DMS 273 treated with DMSO at 0.1 percent for 48 hours (cell line): Measurements from ENCODE around the gene PPP1R9B.

Experiments used
- DNase-seq: peaks from one replicate; lab custom pipeline; 2025; lab: John Stamatoyannopoulos, UW

The PPP1R9B gene

GRCh38 chr17:50122945-50123344 lies 27.5 kb downstream of the PPP1R9B start:
- no peak for DNase-seq

GRCh38 chr17:50120475-50121253 lies 29.8 kb downstream of the PPP1R9B start:
- DNase-seq, result no peak

GRCh38 chr17:50118828-50119218 lies 31.7 kb downstream of the PPP1R9B start:
- no peak for DNase-seq

GRCh38 chr17:50118076-50118827 lies 32.2 kb downstream of the PPP1R9B start:
- no peak for DNase-seq

- no peak for DNase-seq
Measured at GRCh38 chr17:50117202-50118051, 33.0 kb downstream of the PPP1R9B start.

- DNase-seq, result no peak
Measured at GRCh38 chr17:50115756-50116155, 34.7 kb downstream of the PPP1R9B start.

GRCh38 chr17:50114849-50115357 lies 35.6 kb downstream of the PPP1R9B start:
- DNase-seq, result peak; percentile 52

GRCh38 chr17:50114401-50114800 lies 36.1 kb downstream of the PPP1R9B start:
- no peak for DNase-seq

GRCh38 chr17:50113624-50114320 lies 36.7 kb downstream of the PPP1R9B start:
- no peak for DNase-seq

GRCh38 chr17:50112694-50113093 lies 37.8 kb downstream of the PPP1R9B start:
- DNase-seq, result no peak

- DNase-seq, result peak; percentile 47
Measured at GRCh38 chr17:50111673-50112655, 38.5 kb downstream of the PPP1R9B start.

GRCh38 chr17:50110591-50111349 lies 39.7 kb downstream of the PPP1R9B start:
- no peak for DNase-seq

GRCh38 chr17:50109785-50110184 lies 40.7 kb downstream of the PPP1R9B start:
- no peak for DNase-seq

- no peak for DNase-seq
Measured at GRCh38 chr17:50109207-50109606, 41.3 kb downstream of the PPP1R9B start.

- no peak for DNase-seq
Measured at GRCh38 chr17:50108556-50108955, 41.9 kb downstream of the PPP1R9B start.

- DNase-seq, result no peak
Measured at GRCh38 chr17:50107790-50108414, 42.6 kb downstream of the PPP1R9B start.

- no peak for DNase-seq
Measured at GRCh38 chr17:50106393-50107131, 43.9 kb downstream of the PPP1R9B start.

- no peak for DNase-seq
Measured at GRCh38 chr17:50105811-50106210, 44.7 kb downstream of the PPP1R9B start.
